CD14-positive monocyte (primary cell): ENCODE data around the gene NFATC1. TPM values are rescaled to one million over a fixed set of nuclear protein-coding genes. Genes with fewer than 3 reads are reported as not detected.

Experiments used
- DNase-seq, 3 donors: peaks; one replicate each; pipeline ENCODE4 v3.0.0-alpha.2; 2011 to 2022
- H2AFZ ChIP-seq: 2 replicates; pipeline ENCODE4 v1.6.0; 2012; ENCODE audit warnings: mild to moderate bottlenecking, low read depth, low read length, inconsistent platforms; ENCODE audit not compliant: insufficient read depth, poor library complexity, severe bottlenecking
- H3K27ac ChIP-seq, 2 donors: 1 replicate in 1 of 2; 2 replicates in 1 of 2; pipeline ENCODE4 v1.5.1; 2012 to 2013; ENCODE audit warnings: low read length in 2 of 2, control low read depth in 1 of 2, inconsistent platforms in 1 of 2, low read depth in 1 of 2, mild to moderate bottlenecking in 1 of 2
- H3K27me3 ChIP-seq, 2 donors: one replicate each; pipeline versions ENCODE4 v1.6.0 to v1.6.1; 2011 to 2013; ENCODE audit warnings: low read length in 2 of 2; ENCODE audit not compliant: control insufficient read depth in 2 of 2, insufficient read depth in 2 of 2
- H3K36me3 ChIP-seq, 2 donors: replicated peaks in 1 of 2; 1 replicate in 1 of 2; 2 replicates in 1 of 2; pipeline versions ENCODE4 v1.5.1 to v1.6.1; 2012 to 2013; ENCODE audit warnings: low read length in 2 of 2, control low read depth in 1 of 2, inconsistent platforms in 1 of 2, mild to moderate bottlenecking in 1 of 2; ENCODE audit not compliant: insufficient read depth in 2 of 2, control insufficient read depth in 1 of 2
- H3K4me1 ChIP-seq, 2 donors: 1 replicate in 1 of 2; 2 replicates in 1 of 2; pipeline versions ENCODE4 v1.5.1 to v1.6.1; 2012 to 2013; ENCODE audit warnings: low read length in 2 of 2, control low read depth in 1 of 2, inconsistent platforms in 1 of 2, mild to moderate bottlenecking in 1 of 2, moderate library complexity in 1 of 2; ENCODE audit not compliant: insufficient read depth in 2 of 2, control insufficient read depth in 1 of 2
- H3K4me2 ChIP-seq: replicated peaks from 2 replicates; pipeline ENCODE3; 2012; ENCODE audit warnings: low read length, moderate library complexity, mild to moderate bottlenecking; ENCODE audit not compliant: poor library complexity, severe bottlenecking; ENCODE audit errors: extremely low read depth
- H3K4me3 ChIP-seq, 3 experiments: fragments of 200-600 bp in 1 of 3; sonication (generic) in 1 of 3; replicated peaks in 1 of 3; 1 replicate in 2 of 3; 2 replicates in 1 of 3; pipeline ENCODE4 v1.5.1; 2011 to 2013; ENCODE audit warnings: low read length in 3 of 3, mild to moderate bottlenecking in 3 of 3, control low read depth in 2 of 3, low read depth in 2 of 3, inconsistent platforms in 1 of 3, moderate library complexity in 1 of 3
- H3K79me2 ChIP-seq: 2 replicates; pipeline ENCODE4 v1.6.0; 2012; ENCODE audit warnings: mild to moderate bottlenecking, control low read depth, inconsistent platforms, low read length, moderate library complexity; ENCODE audit not compliant: insufficient read depth
- H3K9ac ChIP-seq: 2 replicates; pipeline ENCODE4 v1.6.0; 2017; ENCODE audit warnings: low read length, mild to moderate bottlenecking; ENCODE audit not compliant: insufficient read depth, poor library complexity, severe bottlenecking
- H3K9me3 ChIP-seq, 2 donors: replicated peaks in 1 of 2; 1 replicate in 1 of 2; 2 replicates in 1 of 2; pipeline versions ENCODE4 v1.5.1 to v1.6.1; 2012 to 2013; ENCODE audit warnings: low read length in 2 of 2, control low read depth in 1 of 2; ENCODE audit not compliant: control insufficient read depth in 1 of 2, insufficient read depth in 1 of 2
- H4K20me1 ChIP-seq: 2 replicates; pipeline ENCODE4 v1.6.0; 2012; ENCODE audit warnings: mild to moderate bottlenecking, low read length, control low read depth, moderate library complexity; ENCODE audit not compliant: insufficient read depth
- H3K27ac Mint-ChIP-seq, 7 donors: one replicate each; pipeline ENCODE4 v1.8.0; 2020; ENCODE audit warnings: mild to moderate bottlenecking in 7 of 7, mixed read lengths in 7 of 7, moderate library complexity in 6 of 7, inconsistent platforms in 2 of 7
- H3K27me3 Mint-ChIP-seq, 3 donors: one replicate each; pipeline ENCODE4 v1.8.0; 2021 to 2022; ENCODE audit warnings: low read depth in 3 of 3, mild to moderate bottlenecking in 3 of 3, mixed read lengths in 3 of 3, moderate library complexity in 3 of 3, inconsistent platforms in 1 of 3
- H3K36me3 Mint-ChIP-seq, 2 donors: one replicate each; pipeline ENCODE4 v1.8.0; 2020; ENCODE audit warnings: mixed read lengths in 2 of 2, inconsistent platforms in 1 of 2, mild to moderate bottlenecking in 1 of 2
- H3K4me1 Mint-ChIP-seq: one replicate; pipeline ENCODE4 v1.8.0; 2020; ENCODE audit warnings: mild to moderate bottlenecking, mixed read lengths
- H3K4me3 Mint-ChIP-seq, 2 donors: one replicate each; pipeline ENCODE4 v1.8.0; 2020; ENCODE audit warnings: mild to moderate bottlenecking in 2 of 2, mixed read lengths in 2 of 2, moderate library complexity in 1 of 2
- H3K9me3 Mint-ChIP-seq, 7 donors: one replicate each; pipeline ENCODE4 v1.8.0; 2020 to 2022; ENCODE audit warnings: mixed read lengths in 7 of 7, mild to moderate bottlenecking in 6 of 7, moderate library complexity in 6 of 7, inconsistent platforms in 2 of 7
- CTCF ChIP-seq: fragments of 200-600 bp; IDR thresholded peaks from one replicate; pipeline ENCODE4 v1.8.0; 2022; ENCODE audit warnings: antibody characterized with exemption, mild to moderate bottlenecking
- WGBS: methylation state at CpG from one replicate; pipeline ENCODE4 v1.1.5; 2013; ENCODE audit warnings: missing lambda C conversion rate; ENCODE audit not compliant: insufficient coverage; 5-methylcytosine and 5-hydroxymethylcytosine counted together
- intact Hi-C, 2 donors: fragments of 100-400 bp; cut with micrococcal nuclease; formaldehyde crosslinking; loops; one replicate each; pipeline versions ENCODE4 v1.15.0 to v1.15.1; 2023
- polyA plus RNA-seq, 3 donors: library from polyadenylated mRNA; depleted of rRNA in 1 of 3; unstranded in 2 of 3; stranded (reverse) in 1 of 3; fragments of 300-500 nt in 2 of 3; fragments of >200 nt in 1 of 3; fragmentation: Illumina TruSeq in 2 of 3; gene quantifications; 1 replicate in 2 of 3; 2 replicates in 1 of 3; pipeline ENCODE4 v1.2.3, GENCODE V29; 2012 to 2021

Gene NFATC1
- polyA plus RNA-seq, 3 donors: 7.8 to 10.7 (median 8.3) TPM

GRCh38 chr18:79529296-79529695 is 133.6 kb downstream of the NFATC1 start:
- Histone ChIP-seq H3K79me2 (no peaks in the 10 kb centered on the region), H3K9ac (no peak overlapping the region), H2AFZ (no peak overlapping the region), H3K4me2 (no peak overlapping the region), H3K9me3 (no peaks in the 10 kb centered on the region), H3K36me3 (peaks cover 16 to 26% of the 10 kb centered on the region in 2 donors), H4K20me1 (peaks cover 11% of the 10 kb centered on the region), H3K4me3 (no peak overlapping the region), H3K27ac (no peak overlapping the region), H3K4me1 (peaks cover 2% of the 10 kb centered on the region in 2 donors), H3K27me3 (peaks cover 0 to 25% of the 10 kb centered on the region in 2 donors)
- Mint-ChIP-seq H3K27ac (no peak overlapping the region), H3K4me1 (peaks cover 2% of the 10 kb centered on the region), H3K9me3 (peaks cover 0 to 5% (median 0%) of the 10 kb centered on the region in 7 donors), H3K27me3 (peaks cover 6 to 10% (median 7%) of the 10 kb centered on the region in 3 donors), H3K36me3 (peaks cover 28 to 29% of the 10 kb centered on the region in 2 donors), H3K4me3 (no peak overlapping the region)
- TF ChIP-seq CTCF: no peak
- DNase-seq: no peak
- intact Hi-C loops: loop anchor here (2.0 kb wide), 2 partner anchors 148 to 150 kb away; no protein-coding TSS in a partner anchor
- 98% methylated on average over 17 of the region's 20 CpGs for WGBS

GRCh38 chr18:79529991-79530390 is 134.3 kb downstream of the NFATC1 start:
- Histone ChIP-seq H3K79me2 (no peaks in the 10 kb centered on the region), H3K9ac (no peak overlapping the region), H4K20me1 (peaks cover 6% of the 10 kb centered on the region), H3K4me1 (no peaks in the 10 kb centered on the region), H3K4me2 (no peak overlapping the region), H3K27ac (no peak overlapping the region), H3K36me3 (peaks cover 16 to 26% of the 10 kb centered on the region in 2 donors), H2AFZ (no peak overlapping the region), H3K9me3 (no peaks in the 10 kb centered on the region), H3K4me3 (no peak overlapping the region), H3K27me3 (peaks cover 0 to 20% of the 10 kb centered on the region in 2 donors)
- WGBS: 91% methylated on average over 14 of the region's 24 CpGs
- intact Hi-C loops: loop anchor here (2.0 to 10.0 kb wide), 3 partner anchors 115 to 151 kb away; no protein-coding TSS in a partner anchor
- Mint-ChIP-seq H3K36me3 (peaks cover 28 to 29% of the 10 kb centered on the region in 2 donors), H3K27ac (no peak overlapping the region), H3K9me3 (peaks cover 0 to 5% (median 0%) of the 10 kb centered on the region in 7 donors), H3K4me1 (peaks cover 1% of the 10 kb centered on the region), H3K27me3 (peaks cover 5 to 8% (median 7%) of the 10 kb centered on the region in 3 donors), H3K4me3 (no peak overlapping the region)
- DNase-seq: no peak
- TF ChIP-seq CTCF: no peak
